Calu3 (cell line): ENCODE results near the gene PSMB3. TPM values are rescaled to one million over a fixed set of nuclear protein-coding genes. Genes with fewer than 3 reads are reported as not detected.

ENCODE experiments used
- BruUV-seq: library from RNA; stranded (reverse); fragments of 400-500 nt; replicated peaks from 2 replicates; lab custom pipeline; 2021; lab: Mats Ljungman, UMichigan
- CTCF ChIA-PET: fragments of 300-600 bp; sonication (Branson Sonifier 250); formaldehyde crosslinking; loops from one replicate; lab custom pipeline; 2022; ENCODE audit warnings: antibody characterized with exemption; lab: Charles Lee
- DNase-seq: peaks from one replicate; pipeline ENCODE4 v3.0.0; 2022
- H3K27ac Mint-ChIP-seq: one replicate; pipeline ENCODE4 v1.8.0; 2022; ENCODE audit warnings: mixed read lengths; ENCODE audit not compliant: unreplicated experiment
- H3K27me3 Mint-ChIP-seq: one replicate; pipeline ENCODE4 v1.8.0; 2022; ENCODE audit warnings: mixed read lengths; ENCODE audit not compliant: unreplicated experiment
- H3K36me3 Mint-ChIP-seq: one replicate; pipeline ENCODE4 v1.8.0; 2022; ENCODE audit warnings: mild to moderate bottlenecking, moderate library complexity, mixed read lengths; ENCODE audit not compliant: insufficient read depth, unreplicated experiment
- H3K4me1 Mint-ChIP-seq: one replicate; pipeline ENCODE4 v1.8.0; 2022; ENCODE audit warnings: mild to moderate bottlenecking, low read depth, mixed read lengths; ENCODE audit not compliant: unreplicated experiment
- H3K4me3 Mint-ChIP-seq: one replicate; pipeline ENCODE4 v1.8.0; 2022; ENCODE audit warnings: mild to moderate bottlenecking, low read depth, moderate library complexity, mixed read lengths; ENCODE audit not compliant: unreplicated experiment
- H3K9me3 Mint-ChIP-seq: one replicate; pipeline ENCODE4 v1.8.0; 2022; ENCODE audit warnings: low read depth, mixed read lengths; ENCODE audit not compliant: unreplicated experiment
- intact Hi-C: fragments of 100-400 bp; cut with micrococcal nuclease; formaldehyde crosslinking; loops from one replicate; pipeline ENCODE4 v1.10.0; 2022; ENCODE audit not compliant: unreplicated experiment
- total RNA-seq: library from RNA; stranded (reverse); gene quantifications from 2 replicates; pipeline ENCODE4 v1.2.3, GENCODE V29; 2022
- TF ChIP-seq, protein P1 (sequence below): fragments of 200-600 bp; IDR thresholded peaks from one replicate; pipeline ENCODE4 v1.8.0; 2022; ENCODE audit warnings: antibody characterized with exemption; ENCODE audit not compliant: unreplicated experiment

Gene PSMB3
- total RNA-seq, 1 experiment from 2014 or later: 935 TPM

DNA sequence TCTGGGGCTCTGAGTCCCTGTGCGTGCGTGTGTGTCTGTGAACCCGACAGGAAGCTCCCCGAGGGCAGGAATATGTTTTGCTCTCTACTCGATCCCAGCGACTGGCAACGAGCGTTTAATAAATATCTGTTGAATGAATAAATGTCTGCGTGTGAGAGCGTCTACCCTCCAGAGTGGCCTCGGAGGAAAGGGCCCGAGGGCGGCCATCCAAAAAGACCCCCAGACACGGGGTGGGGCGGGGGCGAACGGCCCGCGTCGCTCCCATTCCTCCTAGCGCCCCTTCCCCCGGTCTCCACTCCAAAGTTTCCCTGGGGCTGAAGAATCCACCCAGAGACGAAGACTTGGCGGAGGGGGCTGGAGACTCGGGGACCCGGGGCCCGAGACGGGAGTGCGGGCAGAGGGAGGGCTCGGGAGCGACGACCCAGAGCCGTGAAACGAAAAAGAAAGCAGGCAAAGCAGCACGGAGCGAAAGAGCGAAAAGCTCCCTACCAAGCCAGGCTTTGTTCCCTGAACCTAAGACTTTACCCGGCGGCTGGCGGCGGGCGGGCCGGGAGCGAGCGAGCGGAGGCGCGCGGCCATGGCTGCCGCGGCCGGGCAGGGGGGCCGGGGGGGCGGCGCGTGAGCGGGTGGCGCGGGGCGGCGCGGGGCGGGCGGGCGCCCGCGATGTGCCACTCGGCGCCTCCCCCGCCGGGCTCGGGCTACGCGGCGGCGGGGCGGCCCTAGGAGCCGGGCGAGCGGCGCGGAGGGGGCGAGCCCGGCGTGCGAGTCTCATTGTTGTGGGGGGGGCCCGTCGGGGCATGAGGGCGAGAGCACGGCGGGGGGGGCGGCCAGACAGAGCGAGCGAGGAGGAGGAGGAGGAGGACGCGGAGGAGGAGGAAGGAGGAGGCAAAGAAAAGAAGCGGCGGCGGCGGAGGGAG, 47.7 kb upstream of the PSMB3 start, which contains the start of gene MLLT6:
TSS of gene MLLT6 (plus strand) at position 668 of the 917 bp plus-strand sequence. CDS start 360 bp downstream, outside the sequence.
- Mint-ChIP-seq H3K27ac (peak within 1 kb of the TSS; percentile 90), H3K27me3 (peaks cover 9% of the 10 kb centered on the region), H3K9me3 (no peaks in the 10 kb centered on the region), H3K36me3 (peaks cover 85% of the 10 kb centered on the region), H3K4me1 (peaks cover 42% of the 10 kb centered on the region), H3K4me3 (peak within 1 kb of the TSS; percentile 85)
- BruUV-seq: TSS peak; percentile 8
- peak; percentile 95 for DNase-seq
- intact Hi-C loops: loop anchor here (1.0 kb wide), 1 partner anchor 25 kb away; the partner anchor contains the start of gene CISD3
- TF ChIP-seq, protein P1, sequence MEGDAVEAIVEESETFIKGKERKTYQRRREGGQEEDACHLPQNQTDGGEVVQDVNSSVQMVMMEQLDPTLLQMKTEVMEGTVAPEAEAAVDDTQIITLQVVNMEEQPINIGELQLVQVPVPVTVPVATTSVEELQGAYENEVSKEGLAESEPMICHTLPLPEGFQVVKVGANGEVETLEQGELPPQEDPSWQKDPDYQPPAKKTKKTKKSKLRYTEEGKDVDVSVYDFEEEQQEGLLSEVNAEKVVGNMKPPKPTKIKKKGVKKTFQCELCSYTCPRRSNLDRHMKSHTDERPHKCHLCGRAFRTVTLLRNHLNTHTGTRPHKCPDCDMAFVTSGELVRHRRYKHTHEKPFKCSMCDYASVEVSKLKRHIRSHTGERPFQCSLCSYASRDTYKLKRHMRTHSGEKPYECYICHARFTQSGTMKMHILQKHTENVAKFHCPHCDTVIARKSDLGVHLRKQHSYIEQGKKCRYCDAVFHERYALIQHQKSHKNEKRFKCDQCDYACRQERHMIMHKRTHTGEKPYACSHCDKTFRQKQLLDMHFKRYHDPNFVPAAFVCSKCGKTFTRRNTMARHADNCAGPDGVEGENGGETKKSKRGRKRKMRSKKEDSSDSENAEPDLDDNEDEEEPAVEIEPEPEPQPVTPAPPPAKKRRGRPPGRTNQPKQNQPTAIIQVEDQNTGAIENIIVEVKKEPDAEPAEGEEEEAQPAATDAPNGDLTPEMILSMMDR: no peak
- CTCF ChIA-PET: interaction anchor here (0.5 to 6.2 kb wide), 13 partner anchors 9 to 603 kb away, joined by 3 to 38 read pairs (median 4); partner anchors contain the start of gene CISD3

DNA sequence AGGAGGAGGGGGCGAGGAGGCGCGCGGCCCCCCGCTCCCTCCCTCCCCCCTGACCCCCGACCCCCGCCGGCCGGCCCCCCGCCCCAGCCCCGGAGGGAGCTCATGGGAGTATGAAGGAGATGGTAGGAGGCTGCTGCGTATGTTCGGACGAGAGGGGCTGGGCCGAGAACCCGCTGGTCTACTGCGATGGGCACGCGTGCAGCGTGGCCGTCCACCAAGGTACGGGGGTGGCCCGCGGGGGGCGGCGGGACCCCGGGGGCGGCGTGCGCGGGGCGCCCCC, 47.1 kb upstream of the PSMB3 start:
- H3K27me3 Mint-ChIP-seq: peaks cover 3% of the 10 kb centered on the region
- peak overlapping the region; percentile 85 for H3K4me3 Mint-ChIP-seq
- intact Hi-C loops: no loop called here
- H3K36me3 Mint-ChIP-seq: peaks cover 88% of the 10 kb centered on the region
- no peaks in the 10 kb centered on the region for H3K9me3 Mint-ChIP-seq
- TF ChIP-seq, protein P1: no peak
- peak overlapping the region; percentile 90 for H3K27ac Mint-ChIP-seq
- peaks cover 42% of the 10 kb centered on the region for H3K4me1 Mint-ChIP-seq
- DNase-seq: no peak
- CTCF ChIA-PET: interaction anchor here (0.6 to 6.2 kb wide), 11 partner anchors 9 to 147 kb away, joined by 3 to 38 read pairs (median 4); partner anchors contain the start of gene CISD3
- no TSS peak for BruUV-seq

- no TSS peak for BruUV-seq
- Mint-ChIP-seq H3K9me3 (no peaks in the 10 kb centered on the region), H3K27ac (peak overlapping the region; percentile 90), H3K4me3 (peak overlapping the region; percentile 85), H3K36me3 (peaks cover 93% of the 10 kb centered on the region), H3K4me1 (peaks cover 40% of the 10 kb centered on the region), H3K27me3 (no peaks in the 10 kb centered on the region)
- TF ChIP-seq, protein P1: peak; percentile 29
- peak; percentile 80 for DNase-seq
- intact Hi-C loops: loop anchor here (1.0 kb wide), 1 partner anchor 43 kb away; no protein-coding TSS in a partner anchor
- CTCF ChIA-PET: interaction anchor here (0.6 to 6.2 kb wide), 14 partner anchors 8 to 469 kb away, joined by 3 to 38 read pairs (median 6); partner anchors contain the start of genes CISD3 and PLXDC1
Observed at GRCh38 chr17:38705803-38706504, 46.6 kb upstream of the PSMB3 start.

- peak overlapping the region; percentile 90 for H3K27ac Mint-ChIP-seq
- CTCF ChIA-PET: interaction anchor here (0.5 to 6.2 kb wide), 11 partner anchors 12 to 1106 kb away, joined by 3 to 38 read pairs (median 7); partner anchors contain the start of genes CISD3 and PLXDC1
Observed at GRCh38 chr17:38706505-38707216, 45.9 kb upstream of the PSMB3 start.

More at GRCh38 chr17:38706505-38707216, 45.9 kb upstream of the PSMB3 start:
- peak; percentile 42 for DNase-seq
- H3K9me3 Mint-ChIP-seq: no peaks in the 10 kb centered on the region
- intact Hi-C loops: loop anchor here (1.0 kb wide), 1 partner anchor 43 kb away; no protein-coding TSS in a partner anchor
- H3K27me3 Mint-ChIP-seq: no peaks in the 10 kb centered on the region
- H3K36me3 Mint-ChIP-seq: peaks cover 94% of the 10 kb centered on the region
- peaks cover 40% of the 10 kb centered on the region for H3K4me1 Mint-ChIP-seq
- peak overlapping the region; percentile 85 for H3K4me3 Mint-ChIP-seq
- TF ChIP-seq, protein P1: no peak
- TSS peak; percentile 12 for BruUV-seq
